GM21528 (cell line): ENCODE data around the gene SLX9.
"Not testable (repeated sequence)": the region's sequence is repeated elsewhere in the genome, so short reads cannot be mapped to it uniquely, and the experiment has no call there.

Source experiments
- ATAC-seq: cut with Tn5 transposase; IDR thresholded peaks from one replicate; pipeline ENCODE4 v1.9.1; 2021; ENCODE audit warnings: mild to moderate bottlenecking, moderate library complexity; ENCODE audit not compliant: unreplicated experiment, low FRiP score

SLX9 gene

GRCh38 chr21:45013260-45013841 is 73.5 kb downstream of the SLX9 start:
- no peak for ATAC-seq

DNA sequence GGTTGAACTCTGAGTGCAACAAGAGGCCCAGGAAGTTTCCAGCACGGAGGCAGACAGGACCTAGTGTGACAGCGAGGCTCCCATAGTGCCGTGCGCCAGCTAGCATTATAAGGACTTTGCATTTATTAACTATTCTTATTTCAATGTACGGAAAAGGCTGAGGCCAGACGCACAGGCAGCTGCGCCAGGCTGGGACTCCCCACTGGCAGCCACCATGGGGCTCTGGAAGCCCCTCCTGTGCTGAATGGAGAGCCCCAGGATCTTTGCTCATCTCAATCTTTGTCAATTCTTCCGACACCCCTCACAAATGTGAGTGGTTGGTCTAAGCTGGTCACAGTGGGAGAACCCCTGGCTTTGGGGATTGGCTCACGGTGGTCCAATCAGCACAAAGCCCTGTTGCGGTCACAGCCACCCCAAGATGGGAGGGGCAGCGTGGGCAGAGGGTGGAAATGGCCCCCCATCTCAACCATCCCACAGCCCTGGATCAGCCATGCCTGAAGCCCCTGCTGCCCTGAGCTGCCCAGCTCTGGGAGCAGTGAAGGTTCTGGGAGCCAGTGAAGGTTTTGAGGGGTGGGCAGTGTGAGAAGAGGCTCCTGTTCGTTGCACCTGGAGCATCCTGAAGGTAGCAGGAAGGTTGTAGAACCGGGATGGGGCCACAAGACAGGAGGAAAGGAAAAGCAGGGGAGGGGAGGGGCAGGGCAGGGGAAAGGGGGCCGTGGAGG is 75.1 kb downstream of the SLX9 start:
- no peak for ATAC-seq

- no peak for ATAC-seq
Measured at GRCh38 chr21:45015469-45015860, 75.6 kb downstream of the SLX9 start.

- no peak for ATAC-seq
Measured at GRCh38 chr21:45016031-45016405, 76.2 kb downstream of the SLX9 start.

DNA sequence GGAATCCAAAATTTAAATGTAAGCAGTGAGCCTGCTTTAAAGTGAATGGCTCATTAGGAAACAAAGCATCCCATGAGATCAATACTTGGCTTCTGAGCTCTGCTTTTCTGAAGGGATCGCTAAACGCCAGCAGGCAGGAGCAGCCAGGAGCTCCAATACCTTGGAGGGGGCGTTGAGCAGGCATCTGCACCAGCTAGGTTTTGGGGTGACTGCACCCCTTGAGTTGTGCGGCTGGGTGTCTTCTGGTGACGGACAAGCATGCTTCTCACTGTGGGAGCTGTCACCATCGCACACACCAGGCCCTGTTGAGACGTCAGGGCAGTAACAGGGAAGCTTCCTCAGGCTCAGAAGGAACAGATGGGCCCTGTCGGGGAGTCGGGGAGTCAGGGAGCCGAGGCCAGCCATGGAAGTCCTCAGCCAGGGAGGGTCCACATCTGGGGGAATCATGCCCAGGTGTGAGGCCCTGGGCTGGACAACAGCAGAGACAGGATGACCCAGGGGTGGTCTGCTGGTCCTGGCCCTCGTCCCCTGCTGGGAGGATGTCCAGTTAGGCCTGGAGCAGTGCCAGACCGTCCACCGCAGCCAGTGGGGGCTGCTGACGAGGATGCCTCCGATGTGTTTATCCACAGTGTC is 76.7 kb downstream of the SLX9 start:
- no peak for ATAC-seq

- no peak for ATAC-seq
Measured at GRCh38 chr21:45017039-45017960, 77.5 kb downstream of the SLX9 start.

DNA sequence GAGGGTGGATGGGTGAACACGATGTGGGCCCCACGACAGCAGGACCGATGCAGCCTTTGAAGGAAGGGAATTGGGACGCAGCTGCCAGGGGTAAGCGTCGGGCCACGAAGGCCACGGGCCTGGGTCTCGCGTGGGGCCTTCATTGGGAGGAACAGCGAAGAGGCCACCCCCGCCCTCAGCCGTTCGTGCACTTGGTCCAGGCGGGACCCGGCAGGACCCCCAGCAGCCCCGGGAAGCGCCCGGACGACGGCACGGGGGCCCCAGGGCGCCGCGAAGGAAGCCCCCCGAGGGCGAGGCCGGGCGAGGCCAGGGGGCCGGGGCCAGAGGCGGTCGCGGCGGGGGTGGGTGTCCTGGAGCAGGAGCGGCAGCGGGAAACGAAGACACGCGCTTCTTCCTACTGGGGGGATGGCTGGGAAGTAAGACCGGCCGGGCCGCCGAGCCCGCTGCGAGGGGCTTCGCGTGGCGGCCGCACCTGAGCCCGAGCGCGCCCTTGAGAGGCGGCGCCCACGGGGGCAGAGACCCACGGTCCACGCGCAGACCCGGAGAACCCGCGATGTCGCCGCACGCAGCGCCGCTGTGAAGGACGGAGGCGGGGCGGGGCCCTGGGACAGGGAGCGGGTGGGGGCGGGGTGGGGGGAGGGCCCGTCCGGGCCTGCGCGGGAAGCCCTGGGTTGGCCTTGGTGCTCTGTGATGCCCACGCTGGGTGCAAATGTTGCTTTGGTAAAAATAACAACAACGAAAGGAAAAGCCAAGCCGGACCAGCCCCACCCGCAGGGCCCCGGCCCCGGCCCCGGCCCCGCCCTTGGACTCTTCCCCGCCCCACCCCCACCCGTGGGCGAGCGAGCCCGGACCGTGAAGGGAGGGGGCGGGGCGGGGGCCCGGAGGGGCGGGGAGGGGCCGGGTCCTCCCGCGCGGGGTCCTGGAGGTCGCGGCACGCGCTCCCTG is 78.6 kb downstream of the SLX9 start:
- ATAC-seq, result no peak

DNA sequence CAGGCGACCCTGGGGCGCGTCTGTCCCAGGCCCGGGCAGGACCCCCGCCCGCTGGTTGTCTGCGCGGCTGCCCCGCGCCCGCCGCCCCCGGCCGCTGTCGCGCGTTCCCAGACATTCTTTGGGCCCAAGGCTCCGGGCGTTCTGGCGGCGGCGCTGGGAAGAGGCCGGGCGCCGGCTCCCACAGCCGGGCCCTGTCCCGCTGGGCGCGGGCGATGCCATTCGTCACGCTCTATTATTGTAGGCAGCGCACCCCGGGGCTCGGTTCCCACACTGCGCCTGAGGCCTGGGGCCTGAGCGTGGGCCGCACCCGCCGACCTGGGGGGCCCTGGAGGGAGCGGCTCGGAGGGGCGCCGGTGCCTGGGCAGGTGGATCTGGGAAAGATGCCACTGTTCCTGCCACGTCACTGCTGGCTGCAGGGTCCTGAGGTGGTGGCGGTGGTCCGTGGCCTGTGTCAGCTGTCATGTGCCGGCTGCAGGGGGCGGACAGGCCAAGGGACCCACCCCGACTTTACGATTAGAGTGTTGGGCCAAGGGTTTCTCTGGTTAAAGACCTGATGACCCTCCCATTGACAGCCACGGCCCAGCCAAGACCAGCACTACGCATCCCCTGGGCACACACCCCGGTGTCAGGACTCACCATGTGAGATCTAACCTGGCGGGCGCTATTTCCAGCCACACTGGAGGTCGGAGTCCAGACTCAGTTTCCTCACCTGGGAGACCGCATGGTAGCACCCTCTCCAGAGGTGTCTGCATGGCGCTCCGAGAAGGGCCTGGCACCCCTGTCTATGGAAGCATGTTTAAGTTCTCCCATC is 79.5 kb downstream of the SLX9 start:
- ATAC-seq, result no peak

DNA sequence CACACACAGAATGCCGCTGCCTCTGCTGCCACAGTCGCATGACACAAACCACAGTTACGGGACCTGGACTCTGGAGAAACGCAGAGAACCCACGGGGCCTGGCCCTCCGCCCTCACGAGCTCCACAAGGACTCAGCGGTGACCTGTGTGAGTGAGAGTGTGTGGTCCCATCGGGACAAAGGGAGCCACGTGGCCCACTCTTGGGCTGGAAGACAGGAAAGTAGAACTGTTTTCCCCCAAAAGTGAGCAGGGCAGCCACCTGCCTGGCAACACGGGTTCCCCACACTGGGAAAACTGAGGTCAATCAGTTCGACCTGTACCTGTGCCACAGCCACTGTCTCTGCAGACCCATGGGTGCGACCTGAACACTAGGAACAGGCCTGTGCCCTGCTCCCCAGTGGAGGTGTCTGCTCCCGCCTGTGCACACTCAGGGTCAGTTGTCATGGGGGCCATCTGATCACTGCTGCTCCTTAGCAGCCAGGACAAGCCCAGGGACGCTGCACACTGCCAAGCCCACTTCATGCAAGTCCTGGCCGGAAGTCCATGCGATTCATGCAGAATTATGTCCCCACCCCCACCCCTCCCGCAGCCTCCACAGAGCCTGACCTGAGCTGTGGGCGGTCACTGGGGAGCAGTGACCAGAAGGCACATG is 80.2 kb downstream of the SLX9 start:
- no peak for ATAC-seq

- ATAC-seq, result no peak
Measured at GRCh38 chr21:45020629-45021427, 81.0 kb downstream of the SLX9 start.

GRCh38 chr21:45021428-45022347 is 81.9 kb downstream of the SLX9 start:
- no peak for ATAC-seq

- ATAC-seq, result no peak
Measured at GRCh38 chr21:45022348-45022675, 82.5 kb downstream of the SLX9 start.

GRCh38 chr21:45022736-45023135 is 82.9 kb downstream of the SLX9 start:
- no peak for ATAC-seq

DNA sequence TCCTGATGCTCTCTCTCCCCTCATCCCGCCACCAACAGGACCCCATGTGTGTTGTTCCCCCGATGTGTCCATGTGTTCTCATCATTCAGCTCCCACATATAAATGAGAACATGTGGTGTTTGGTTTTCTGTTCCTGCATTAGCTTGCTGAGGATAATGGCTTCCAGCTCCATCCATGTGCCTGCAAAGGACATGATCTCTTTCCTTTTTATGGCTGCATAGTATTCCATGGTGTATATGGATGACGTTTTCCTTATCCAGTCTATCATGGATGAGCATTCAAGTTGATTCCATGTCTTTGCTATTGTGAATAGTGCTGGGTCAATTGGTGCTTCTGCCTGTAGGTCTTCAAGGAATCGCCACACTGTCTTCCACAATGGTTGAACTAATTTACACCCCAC is 84.7 kb downstream of the SLX9 start:
- not testable (repeated sequence) for ATAC-seq

GRCh38 chr21:45026066-45026745 is 86.4 kb downstream of the SLX9 start:
- ATAC-seq, result no peak
